HG03097 (cell line): Measurements from ENCODE around the gene TNNT1.

Experiments used
- ATAC-seq: cut with Tn5 transposase; IDR thresholded peaks from one replicate; pipeline ENCODE4 v1.9.1; 2021; ENCODE audit not compliant: unreplicated experiment, low FRiP score

Gene TNNT1

DNA sequence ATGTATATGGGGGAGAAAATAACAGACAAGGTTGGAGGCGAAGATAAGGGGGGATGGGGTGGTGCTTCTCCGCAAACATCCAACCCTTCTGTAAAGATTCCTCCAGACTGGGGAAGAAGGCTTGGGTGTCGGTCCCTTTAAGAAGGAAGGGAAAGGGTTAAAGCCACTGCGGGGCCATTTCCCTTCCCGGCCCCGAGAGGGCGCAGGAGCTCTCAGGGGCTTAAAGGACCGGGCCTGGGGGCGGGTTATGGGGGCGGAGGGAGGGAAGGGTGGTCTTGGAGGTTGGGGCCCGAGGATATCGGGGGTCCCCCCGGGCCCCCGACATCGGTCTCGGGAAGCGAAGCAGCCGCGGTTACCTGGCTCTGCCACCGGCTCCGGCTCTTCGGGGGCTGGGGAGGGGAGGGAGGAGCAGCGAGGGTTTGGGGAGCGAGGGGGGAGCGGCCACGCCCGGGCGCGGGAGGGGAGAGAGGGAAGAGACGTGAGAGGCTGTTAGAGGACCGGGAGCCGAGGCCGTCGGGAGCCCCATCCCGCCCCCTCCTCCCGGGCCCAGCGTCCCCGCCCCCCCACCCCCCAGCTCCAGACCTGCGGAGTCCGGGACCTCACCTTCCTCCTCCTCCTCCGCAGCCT, 2.8 kb downstream of the TNNT1 start:
- ATAC-seq = no peak

DNA sequence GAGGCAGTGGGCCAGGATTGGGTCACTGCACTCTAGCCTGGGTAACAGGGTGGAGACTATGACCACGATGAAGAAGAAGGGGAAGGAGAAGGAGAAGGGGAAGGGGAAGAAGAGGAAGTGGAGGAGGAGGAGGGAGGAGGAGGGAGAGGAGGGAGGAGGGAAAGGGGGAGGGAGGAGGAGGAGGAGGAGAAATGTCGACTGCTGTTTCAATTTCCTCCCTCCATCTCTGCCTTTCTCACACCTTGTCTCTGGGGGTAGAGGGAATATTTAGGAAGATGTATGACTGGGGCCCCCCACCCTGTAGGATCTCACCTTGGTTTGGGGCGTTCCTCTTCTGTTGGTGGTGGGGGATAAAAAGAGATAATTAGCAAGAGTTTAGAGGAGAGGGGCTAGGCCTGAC, 3.8 kb downstream of the TNNT1 start:
- ATAC-seq = no peak

DNA sequence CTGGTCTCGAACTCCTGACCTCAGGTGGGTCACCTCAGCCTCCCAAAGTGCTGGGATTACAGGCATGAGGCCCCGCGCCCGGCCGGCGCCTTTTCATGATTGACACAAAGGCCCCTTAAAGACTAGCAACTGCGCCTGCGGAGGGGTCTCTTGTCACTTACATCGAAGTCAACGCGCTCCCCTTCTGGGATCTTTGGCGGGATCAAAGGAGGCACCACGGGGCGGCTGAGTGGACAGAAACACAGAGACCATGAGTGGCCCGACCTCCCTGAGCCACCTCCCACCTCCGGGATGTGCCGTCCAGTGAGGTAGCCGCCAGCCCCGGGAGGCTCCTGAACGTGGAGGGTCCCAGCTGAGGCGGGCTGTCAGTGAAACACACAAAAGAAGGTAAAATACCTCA, 7.3 kb downstream of the TNNT1 start:
- no peak for ATAC-seq

DNA sequence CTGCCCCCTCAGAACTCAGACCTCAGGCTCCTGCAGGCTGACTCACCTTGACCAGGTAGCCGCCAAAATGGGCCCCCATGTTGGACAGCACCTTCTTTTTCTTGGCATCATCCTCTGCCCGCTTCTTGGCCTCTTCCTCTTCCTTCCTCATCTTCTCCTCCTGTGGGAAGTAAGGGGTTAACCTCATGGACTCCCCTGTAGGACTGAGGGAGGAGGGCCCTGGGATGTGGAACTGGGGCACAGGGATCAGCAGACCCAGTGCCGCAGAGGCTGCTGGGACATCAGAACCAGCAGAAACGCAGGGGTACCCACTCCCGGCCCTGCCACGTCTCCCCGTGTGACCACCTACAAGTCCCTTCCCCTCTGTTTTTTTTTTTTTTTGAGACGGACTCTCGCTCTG, 11.1 kb downstream of the TNNT1 start:
- ATAC-seq = no peak

DNA sequence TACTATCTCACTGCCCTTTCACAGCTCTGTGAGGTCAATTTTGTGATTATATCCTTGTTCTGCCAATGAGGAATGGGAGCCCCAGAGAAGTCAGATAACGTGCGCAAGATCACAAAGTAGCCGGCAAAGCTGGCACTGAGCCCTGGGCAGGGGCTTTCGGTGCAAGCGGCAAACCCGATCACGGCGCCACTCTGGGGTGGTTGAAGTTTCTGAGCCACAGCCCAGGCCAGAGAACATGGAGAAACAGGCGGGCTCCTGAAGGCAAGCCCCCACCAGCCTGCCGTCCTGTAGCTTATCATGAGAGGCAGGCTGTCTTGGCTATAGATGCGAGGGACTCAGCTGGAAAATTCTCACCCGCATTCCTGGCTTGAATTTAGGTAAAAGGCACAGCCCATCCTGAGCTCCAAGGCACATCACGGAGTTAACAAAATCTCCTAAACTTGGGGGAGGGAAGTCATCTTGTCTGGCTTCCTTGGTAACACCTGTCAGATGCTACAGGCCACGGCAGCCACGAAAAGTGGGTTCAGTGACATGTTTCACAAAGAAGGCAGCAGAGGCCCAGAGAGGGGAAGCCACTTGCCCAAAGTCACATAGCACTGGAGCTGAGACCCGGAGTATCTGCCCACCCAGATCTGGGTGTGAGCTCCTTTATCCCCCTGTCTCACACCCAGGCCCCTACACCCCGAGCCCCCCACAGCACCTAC, 12.5 kb downstream of the TNNT1 start:
- no peak for ATAC-seq

DNA sequence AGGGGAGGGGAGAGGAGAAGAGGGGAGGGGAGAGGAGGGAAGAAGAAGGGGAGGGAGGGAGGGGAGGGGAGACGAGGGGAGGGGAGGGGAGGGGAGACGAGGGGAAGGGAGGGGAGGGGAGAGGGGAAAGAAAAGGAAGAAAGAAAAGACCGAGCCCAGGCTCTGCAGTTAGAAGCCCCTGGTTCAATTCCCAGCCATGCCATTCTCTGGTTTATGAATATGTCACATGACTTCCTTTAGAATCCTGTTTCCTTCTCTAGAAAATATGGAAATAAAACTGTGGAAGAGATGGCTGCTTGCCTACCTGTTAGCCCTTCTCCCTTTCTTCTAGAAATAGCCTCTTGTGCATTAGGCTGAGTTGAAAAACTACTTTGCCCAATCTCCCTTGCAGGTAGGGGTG, 14.3 kb downstream of the TNNT1 start:
- no peak for ATAC-seq

DNA sequence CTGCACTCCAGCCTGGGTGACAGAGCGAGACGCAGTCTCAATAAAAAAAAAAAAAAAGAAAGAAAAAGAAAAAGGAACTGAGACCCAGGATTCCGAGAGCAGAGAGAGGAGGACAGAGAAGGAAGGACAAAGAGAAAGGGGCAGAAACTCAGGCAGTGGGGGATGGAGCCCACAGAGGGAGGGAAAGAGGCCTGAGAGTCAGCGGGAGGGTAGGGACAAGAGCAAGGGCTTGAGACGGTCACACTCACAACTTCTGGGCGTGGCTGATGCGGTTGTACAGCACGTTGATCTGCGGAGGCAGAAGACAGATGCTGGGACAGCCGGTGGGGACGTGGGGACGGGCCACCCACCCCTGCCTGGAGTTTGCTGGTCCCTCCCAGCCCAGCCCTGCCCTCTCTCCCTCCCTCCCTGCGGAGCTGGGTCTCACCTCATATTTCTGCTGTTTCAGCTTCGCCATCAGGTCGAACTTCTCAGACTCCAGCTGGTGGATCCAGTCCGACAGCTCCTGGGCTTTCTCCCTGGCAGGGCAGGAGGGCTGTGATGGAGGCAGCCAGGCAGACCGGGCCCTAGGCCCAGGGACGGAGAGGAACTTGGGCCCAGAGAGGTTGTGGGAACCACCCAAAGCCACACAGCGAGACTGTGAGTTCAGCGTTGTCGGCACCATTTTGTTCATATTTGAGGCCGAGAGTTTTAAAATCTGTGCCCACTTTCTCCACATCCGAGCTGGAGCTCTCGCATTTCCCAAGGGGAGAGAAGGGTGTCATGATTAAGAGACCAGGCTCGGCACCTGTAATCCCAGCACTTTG, 15.2 kb downstream of the TNNT1 start:
- ATAC-seq = no peak

DNA sequence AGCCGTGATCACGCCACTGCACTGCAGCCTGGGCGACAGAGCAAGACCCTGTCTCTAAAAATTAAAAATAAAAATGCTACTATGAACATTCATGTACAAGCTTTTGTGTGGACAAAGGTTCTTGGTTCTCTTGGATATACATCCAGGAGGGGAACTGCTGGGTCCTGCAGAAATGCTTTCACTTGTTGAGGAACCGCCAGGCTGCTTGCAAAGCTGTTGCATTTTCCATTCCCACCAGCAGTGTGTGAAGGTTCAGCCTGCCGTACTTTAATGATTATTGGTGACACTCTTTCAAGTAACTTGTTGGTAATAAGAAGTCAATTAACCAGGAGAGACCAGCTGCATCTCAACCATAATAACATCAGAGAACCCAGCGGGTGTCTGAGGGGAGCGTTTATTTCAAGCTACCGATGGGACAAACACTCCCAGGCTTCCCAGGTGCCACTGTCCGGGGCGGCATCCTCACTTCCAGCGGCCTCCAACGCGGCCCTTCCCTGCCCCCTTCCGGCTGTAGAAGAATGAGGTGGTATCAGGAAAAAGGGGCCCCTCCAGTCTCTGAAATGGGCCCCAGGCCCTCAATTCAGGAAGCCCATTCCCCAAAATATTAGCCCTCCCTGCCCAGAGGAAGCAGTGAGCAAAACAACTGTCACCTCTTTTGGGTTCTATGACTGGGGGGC, 16.4 kb downstream of the TNNT1 start:
- ATAC-seq = no peak

DNA sequence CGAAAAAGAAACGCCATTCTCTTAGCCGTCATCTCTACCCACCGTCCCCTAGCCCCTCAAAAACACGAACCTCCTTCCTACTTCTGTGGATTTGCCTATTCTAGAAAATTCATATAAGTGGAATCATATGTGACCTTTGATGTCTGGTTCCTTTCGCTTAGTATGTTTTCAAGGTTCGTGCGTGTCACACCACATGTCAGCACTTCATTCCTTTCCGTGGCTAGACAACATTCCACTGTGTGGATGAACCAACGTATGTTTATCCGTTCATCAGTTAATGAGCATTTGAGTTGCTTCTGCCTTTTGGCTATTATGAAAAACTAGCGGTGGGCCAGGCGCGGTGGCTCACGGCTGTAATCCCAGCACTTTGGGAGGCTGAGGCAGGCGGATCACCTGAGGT, 17.6 kb downstream of the TNNT1 start:
- ATAC-seq = no peak

DNA sequence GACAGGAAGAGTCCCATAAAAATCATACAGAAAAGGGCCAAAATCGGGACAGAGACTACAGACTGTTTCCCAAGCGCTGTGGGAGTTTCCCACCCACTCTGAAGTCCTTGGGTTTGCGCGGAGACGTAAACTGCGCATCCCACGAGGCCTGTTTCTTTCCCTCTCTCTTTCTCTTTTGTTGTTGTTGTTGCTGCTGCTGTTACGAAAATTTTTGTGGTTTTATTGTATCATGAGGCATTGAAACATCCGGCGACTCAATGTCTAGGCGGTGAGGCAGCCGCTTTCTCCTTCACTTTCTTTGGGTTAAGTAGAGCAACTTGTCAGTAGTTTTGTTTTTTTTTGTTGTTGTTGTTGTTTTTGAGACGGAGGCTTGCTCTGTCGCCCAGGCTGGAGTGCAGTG, 30.0 kb downstream of the TNNT1 start:
- no peak for ATAC-seq

DNA sequence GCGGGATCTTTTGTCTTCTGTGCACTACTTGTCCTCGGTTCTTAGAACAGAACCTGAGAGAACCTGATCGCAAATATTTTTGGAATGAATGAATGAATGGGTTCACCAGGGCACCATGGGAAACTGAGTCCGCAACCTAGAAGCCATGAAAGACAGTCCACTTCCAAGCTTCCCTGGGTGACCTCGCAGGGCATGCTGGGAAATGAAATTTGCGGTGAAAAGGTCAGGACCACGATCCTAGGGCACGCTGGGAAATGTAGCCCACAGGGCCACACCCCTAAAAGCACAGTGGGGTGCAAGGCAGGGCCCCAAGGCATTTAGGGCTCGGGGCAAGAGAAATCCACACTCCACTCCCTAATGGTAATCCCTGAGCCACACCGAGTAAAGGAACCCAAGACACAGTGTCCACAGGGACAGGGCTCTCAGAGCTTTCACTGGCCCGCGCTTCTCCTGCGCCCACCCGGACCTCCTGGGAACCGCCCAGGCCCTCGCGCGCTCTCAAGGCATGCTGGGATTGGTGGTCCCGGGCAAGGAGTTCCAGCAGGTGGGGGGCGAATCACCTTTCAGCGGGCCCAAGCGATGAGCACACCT, 30.5 kb downstream of the TNNT1 start:
- ATAC-seq = no peak

DNA sequence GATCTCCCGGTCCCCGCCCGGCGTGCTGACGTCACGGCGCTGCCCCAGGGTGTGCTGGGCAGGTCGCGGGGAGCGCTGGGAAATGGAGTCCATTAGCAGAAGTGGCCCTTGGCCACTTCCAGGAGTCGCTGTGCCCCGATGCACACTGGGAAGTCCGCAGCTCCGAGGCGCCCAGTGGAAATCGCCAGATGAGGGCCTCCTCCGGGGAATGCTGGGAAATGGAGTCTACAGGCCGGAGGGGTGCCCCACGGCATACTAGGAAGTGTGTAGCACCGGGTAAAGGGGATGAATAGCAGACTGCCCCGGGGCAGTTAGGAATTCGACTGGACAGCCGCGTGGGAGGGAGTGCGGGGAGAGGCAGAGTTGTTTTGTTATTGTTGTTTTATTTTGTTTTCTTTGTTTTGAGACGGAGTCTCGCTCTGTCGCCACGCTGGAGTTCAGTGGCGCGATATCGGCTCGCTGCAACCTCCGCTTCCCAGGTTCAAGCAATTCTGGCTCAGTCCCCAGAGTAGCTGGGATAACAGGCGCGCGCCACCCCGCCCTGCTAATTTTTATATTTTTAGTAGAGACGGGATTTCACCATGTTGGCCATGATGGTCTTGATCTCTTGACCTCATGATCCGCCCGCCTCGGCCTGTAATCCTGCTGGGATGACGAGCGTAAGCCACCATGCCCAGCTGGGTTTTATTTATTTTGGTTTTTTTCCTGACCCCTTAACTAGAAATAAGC, 31.2 kb downstream of the TNNT1 start:
- ATAC-seq = peak; percentile 82

DNA sequence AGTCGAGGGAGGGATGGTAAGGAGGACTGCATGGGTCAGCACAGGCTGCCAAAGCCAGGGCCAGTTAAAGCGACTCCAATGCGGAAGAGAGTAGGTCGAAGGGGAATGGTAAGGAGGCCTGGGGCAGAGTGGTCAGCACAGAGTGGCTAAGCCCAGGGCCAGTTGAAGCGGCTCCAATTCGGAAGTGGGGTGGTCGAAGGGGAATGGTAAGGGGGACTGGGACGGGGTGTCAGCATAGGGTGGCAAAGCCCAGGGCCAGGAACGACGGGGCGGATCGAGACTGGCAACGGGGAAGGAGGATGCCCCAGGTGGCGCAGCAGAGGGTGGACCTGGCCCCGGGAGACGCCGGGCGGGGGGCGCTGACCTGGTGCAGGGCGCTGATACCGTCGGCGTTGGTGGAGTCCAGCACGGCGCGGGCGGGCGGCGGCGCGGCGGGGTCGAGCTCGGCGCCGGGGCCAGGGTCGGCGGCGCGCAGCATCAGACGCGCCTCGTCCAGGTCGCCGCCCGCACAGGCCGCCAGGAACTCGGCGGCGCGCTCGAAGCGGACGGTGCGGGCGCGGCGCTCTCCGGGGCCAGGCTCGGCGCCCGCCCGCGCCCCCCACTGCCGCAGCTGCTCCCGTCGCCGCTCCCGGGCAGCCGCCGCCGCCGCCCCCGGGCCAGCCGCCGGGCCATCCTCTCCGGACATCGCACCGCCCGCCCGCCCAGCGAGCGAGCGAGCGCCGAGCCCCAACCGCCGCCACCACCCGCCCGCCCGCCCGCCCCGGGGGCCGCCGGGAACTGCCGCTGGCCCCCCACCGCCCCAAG, 31.9 kb downstream of the TNNT1 start, which contains the start of gene PPP1R12C:
Gene PPP1R12C, minus strand, starts transcription at position 779 of the 804 bp plus-strand sequence. Its CDS starts 94 bp downstream, at position 685.
- peak; percentile 11 for ATAC-seq

DNA sequence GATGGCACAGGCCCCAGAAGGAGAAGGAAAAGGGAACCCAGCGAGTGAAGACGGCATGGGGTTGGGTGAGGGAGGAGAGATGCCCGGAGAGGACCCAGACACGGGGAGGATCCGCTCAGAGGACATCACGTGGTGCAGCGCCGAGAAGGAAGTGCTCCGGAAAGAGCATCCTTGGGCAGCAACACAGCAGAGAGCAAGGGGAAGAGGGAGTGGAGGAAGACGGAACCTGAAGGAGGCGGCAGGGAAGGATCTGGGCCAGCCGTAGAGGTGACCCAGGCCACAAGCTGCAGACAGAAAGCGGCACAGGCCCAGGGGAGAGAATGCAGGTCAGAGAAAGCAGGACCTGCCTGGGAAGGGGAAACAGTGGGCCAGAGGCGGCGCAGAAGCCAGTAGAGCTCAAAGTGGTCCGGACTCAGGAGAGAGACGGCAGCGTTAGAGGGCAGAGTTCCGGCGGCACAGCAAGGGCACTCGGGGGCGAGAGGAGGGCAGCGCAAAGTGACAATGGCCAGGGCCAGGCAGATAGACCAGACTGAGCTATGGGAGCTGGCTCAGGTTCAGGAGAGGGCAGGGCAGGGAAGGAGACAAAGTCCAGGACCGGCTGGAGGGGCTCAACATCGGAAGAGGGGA, 32.7 kb downstream of the TNNT1 start:
- no peak for ATAC-seq

DNA sequence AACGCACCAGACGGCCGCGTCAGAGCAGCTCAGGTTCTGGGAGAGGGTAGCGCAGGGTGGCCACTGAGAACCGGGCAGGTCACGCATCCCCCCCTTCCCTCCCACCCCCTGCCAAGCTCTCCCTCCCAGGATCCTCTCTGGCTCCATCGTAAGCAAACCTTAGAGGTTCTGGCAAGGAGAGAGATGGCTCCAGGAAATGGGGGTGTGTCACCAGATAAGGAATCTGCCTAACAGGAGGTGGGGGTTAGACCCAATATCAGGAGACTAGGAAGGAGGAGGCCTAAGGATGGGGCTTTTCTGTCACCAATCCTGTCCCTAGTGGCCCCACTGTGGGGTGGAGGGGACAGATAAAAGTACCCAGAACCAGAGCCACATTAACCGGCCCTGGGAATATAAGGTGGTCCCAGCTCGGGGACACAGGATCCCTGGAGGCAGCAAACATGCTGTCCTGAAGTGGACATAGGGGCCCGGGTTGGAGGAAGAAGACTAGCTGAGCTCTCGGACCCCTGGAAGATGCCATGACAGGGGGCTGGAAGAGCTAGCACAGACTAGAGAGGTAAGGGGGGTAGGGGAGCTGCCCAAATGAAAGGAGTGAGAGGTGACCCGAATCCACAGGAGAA, 33.5 kb downstream of the TNNT1 start:
- no peak for ATAC-seq

DNA sequence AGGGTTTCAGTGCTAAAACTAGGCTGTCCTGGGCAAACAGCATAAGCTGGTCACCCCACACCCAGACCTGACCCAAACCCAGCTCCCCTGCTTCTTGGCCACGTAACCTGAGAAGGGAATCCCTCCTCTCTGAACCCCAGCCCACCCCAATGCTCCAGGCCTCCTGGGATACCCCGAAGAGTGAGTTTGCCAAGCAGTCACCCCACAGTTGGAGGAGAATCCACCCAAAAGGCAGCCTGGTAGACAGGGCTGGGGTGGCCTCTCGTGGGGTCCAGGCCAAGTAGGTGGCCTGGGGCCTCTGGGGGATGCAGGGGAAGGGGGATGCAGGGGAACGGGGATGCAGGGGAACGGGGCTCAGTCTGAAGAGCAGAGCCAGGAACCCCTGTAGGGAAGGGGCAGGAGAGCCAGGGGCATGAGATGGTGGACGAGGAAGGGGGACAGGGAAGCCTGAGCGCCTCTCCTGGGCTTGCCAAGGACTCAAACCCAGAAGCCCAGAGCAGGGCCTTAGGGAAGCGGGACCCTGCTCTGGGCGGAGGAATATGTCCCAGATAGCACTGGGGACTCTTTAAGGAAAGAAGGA, 34.4 kb downstream of the TNNT1 start:
- no peak for ATAC-seq

DNA sequence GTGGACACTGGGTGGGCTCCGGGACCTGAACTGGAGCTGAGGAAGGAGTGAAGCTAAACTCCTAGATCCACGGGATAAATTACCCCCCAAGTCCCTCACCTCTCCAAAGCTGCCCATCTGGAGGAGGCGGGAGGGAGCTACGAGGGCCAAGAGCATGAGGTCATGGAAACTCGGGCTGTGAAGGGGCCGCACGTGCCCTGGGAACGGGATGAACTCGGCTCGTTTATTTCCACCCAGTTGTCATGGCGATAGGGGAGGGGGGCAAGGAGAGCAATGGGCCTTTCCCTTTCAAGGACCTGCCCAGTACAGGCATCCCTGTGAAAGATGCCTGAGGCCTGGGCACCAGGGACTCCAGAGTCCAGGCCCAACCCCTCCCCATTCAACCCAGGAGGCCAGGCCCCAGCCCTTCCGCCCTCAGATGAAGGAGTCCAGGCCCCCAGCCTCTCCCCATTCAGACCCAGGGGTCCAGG, 35.4 kb downstream of the TNNT1 start:
- no peak for ATAC-seq
